SK-N-SH treated with all-trans-retinoic acid at 6 μM for 48 hours (cell line): ENCODE results near the gene INSR.

Experiments
- ARNTL ChIP-seq: fragments of 450-650 bp; formaldehyde crosslinking; IDR thresholded peaks from 2 replicates; pipeline ENCODE4 v1.5.0; 2020; ENCODE audit warnings: low read depth, mild to moderate bottlenecking, moderate library complexity, borderline replicate concordance
- CSDC2 ChIP-seq: fragments of 250-450 bp; sonication (Bioruptor Pico); IDR thresholded peaks from 2 replicates; pipeline ENCODE4 v1.5.0; 2020; ENCODE audit warnings: mild to moderate bottlenecking, moderate library complexity
- ESRRG ChIP-seq: fragments of 250-450 bp; sonication (Bioruptor Pico); IDR thresholded peaks from 2 replicates; pipeline ENCODE4 v1.6.1; 2021; ENCODE audit warnings: mild to moderate bottlenecking
- GLIS3 ChIP-seq: fragments of 250-450 bp; sonication (Bioruptor Pico); IDR thresholded peaks from 2 replicates; pipeline ENCODE4 v1.5.0; 2020; ENCODE audit warnings: mild to moderate bottlenecking, moderate library complexity
- RARB ChIP-seq: fragments of 250-450 bp; sonication (Bioruptor Pico); IDR thresholded peaks from 2 replicates; pipeline ENCODE4 v1.8.0; 2021; ENCODE audit warnings: mild to moderate bottlenecking, moderate library complexity
- ZFP30 ChIP-seq: fragments of 450-650 bp; formaldehyde crosslinking; IDR thresholded peaks from 2 replicates; pipeline ENCODE4 v1.5.0; 2022; ENCODE audit warnings: mild to moderate bottlenecking, moderate library complexity
- ZNF70 ChIP-seq: fragments of 450-650 bp; formaldehyde crosslinking; IDR thresholded peaks from 2 replicates; pipeline ENCODE4 v1.5.0; 2020; ENCODE audit warnings: mild to moderate bottlenecking, moderate library complexity

DNA sequence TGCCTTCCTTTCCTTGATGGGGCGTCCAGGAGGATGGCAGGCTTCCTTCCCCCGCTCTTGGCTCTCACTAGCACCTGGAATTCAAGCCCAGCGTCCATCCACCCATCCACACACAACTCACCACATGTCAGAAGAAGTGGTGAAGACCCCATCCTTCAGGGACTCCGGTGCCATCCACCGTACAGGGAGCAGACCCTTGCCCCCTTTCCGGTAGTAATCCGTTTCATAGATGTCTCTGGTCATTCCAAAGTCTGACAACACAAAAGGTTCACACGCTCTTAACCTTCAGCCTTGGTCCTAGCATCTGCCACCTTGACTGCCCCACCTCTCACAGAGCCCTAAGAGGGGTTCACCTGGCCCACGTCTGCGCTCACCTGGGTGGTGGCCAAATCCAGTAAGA, 173.7 kb downstream of the INSR start:
- TF ChIP-seq ZNF70 (CRISPR knock-in tag) (no peak), ARNTL (CRISPR knock-in tag) (no peak), RARB (no peak), ZFP30 (CRISPR knock-in tag) (no peak), CSDC2 (CRISPR knock-in tag) (no peak), GLIS3 (no peak), ESRRG (CRISPR knock-in tag) (no peak)
